HUES48 (cell line): ENCODE results near the gene ITFG1.

ENCODE experiments used
- H3K27ac ChIP-seq: one replicate; pipeline ENCODE4 v1.7.0; 2013; ENCODE audit warnings: low read depth, low read length, inconsistent platforms
- H3K27me3 ChIP-seq: 2 replicates; pipeline ENCODE4 v1.6.1; 2013; ENCODE audit warnings: mild to moderate bottlenecking, low read length; ENCODE audit not compliant: control insufficient read depth, insufficient read depth
- H3K36me3 ChIP-seq: 2 replicates; pipeline ENCODE4 v1.6.1; 2013; ENCODE audit warnings: low read length; ENCODE audit not compliant: control insufficient read depth, insufficient read depth
- H3K4me1 ChIP-seq: 2 replicates; pipeline ENCODE4 v1.6.1; 2013; ENCODE audit warnings: mild to moderate bottlenecking, low read length; ENCODE audit not compliant: control insufficient read depth, insufficient read depth
- H3K4me3 ChIP-seq: 2 replicates; pipeline ENCODE4 v1.5.1; 2013; ENCODE audit warnings: mild to moderate bottlenecking, low read depth, low read length
- H3K9ac ChIP-seq: 2 replicates; pipeline ENCODE4 v1.6.1; 2013; ENCODE audit warnings: mild to moderate bottlenecking, low read depth, low read length, moderate library complexity
- H3K9me3 ChIP-seq: 2 replicates; pipeline ENCODE4 v1.6.1; 2013; ENCODE audit warnings: low read length; ENCODE audit not compliant: control insufficient read depth, insufficient read depth

ITFG1 gene

DNA sequence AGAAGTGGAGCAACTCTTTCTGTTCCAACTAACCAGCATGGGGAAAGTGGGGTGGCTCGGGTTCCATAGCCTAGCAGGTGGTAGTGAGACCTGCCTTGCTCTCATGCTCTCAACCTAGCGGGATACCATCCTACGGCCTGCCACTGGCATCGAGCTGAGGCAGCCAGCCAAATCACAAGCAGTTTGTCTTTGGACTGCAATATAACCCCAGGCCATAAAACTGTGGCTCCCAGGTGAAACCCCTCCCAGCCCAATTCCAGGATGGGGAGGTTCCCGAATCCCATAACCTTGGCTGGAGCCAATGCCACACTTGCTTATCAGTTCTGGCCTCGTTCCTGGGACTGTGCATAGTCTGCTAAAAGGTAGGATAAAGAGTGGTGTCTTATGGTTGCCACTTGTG, 161.3 kb downstream of the ITFG1 start:
- Histone ChIP-seq H3K27ac (no peak overlapping the region), H3K4me1 (no peaks in the 10 kb centered on the region), H3K9ac (no peak overlapping the region), H3K9me3 (no peaks in the 10 kb centered on the region), H3K4me3 (no peak overlapping the region), H3K27me3 (no peaks in the 10 kb centered on the region), H3K36me3 (no peaks in the 10 kb centered on the region)

DNA sequence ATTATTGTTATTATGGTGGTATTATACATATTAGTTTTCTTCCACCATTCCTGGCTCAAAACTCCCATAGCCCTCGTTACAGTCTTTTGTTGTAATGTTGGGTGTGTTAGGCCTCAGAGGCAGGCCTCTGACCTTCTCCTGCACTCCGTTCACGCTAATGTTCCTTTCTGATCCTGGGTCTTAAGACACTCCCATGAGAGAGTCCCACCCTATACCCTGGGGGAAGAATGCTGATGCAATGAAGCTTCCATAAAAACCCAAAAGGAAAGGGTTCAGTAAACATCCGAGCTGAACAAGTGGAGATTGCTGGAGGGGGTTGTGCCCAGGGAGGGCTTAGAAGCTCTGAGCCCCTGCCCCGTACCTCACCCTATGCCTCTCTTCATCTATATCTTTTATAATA, 175.9 kb downstream of the ITFG1 start:
- no peak overlapping the region for H3K27ac ChIP-seq
- H3K36me3 ChIP-seq = no peaks in the 10 kb centered on the region
- H3K4me3 ChIP-seq = no peak overlapping the region
- H3K9ac ChIP-seq = no peak overlapping the region
- H3K27me3 ChIP-seq = no peaks in the 10 kb centered on the region
- no peaks in the 10 kb centered on the region for H3K4me1 ChIP-seq
- peaks cover 6% of the 10 kb centered on the region; the same call in 1 of the 2 replicates for H3K9me3 ChIP-seq

DNA sequence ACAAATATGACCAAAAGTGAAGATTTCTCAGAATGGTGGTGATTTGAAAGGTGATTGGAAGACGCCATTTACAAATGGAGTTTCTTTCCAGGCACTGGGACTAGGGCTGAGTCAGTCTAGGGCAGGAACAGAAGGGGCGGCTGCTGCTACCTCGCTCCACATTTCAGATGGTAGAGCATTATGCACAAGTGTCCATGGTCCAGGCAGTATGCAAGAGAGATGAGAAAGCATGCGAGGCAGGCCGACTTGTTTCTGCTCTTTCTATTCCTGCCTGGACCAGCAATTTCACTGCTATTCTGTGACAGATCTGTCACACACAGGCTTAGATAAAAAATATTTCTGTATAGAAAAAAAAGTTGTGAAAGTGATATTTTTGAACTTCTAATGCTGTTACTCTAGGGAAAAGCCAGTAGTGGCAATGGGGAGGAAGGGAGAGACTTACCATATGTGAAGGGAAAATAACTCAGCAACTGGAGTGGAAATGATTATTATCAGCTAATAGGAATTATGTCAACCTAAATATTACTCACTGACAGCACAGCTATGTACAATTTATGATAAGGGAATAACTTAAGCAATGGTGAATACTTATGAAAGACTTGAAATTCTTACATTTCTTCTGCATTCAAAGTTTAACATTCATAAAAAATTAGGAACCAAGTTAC, 182.4 kb downstream of the ITFG1 start:
- Histone ChIP-seq H3K9ac (no peak overlapping the region), H3K36me3 (no peaks in the 10 kb centered on the region), H3K4me1 (no peaks in the 10 kb centered on the region), H3K9me3 (peaks cover 1% of the 10 kb centered on the region; the same call in 1 of the 2 replicates), H3K4me3 (no peak overlapping the region), H3K27ac (no peak overlapping the region), H3K27me3 (no peaks in the 10 kb centered on the region)

DNA sequence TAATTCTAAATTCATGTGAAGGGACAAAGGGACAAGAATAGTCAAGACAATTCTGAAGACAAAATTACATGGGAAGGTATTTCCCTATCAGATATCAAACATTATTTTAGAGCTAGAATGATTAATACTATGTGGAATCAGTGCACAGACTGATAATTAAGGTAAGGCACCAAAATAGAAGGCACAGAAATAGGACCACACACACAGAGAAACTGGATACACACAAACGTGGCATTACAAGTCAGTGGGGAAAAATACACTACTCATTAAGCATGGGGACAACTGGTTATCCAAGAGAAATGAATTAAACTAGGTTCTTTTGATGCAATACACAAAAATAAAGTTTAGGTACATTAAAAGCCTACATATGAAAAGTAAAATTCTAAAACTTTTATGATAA, 184.3 kb downstream of the ITFG1 start:
- Histone ChIP-seq H3K9ac (no peak overlapping the region), H3K4me1 (no peaks in the 10 kb centered on the region), H3K36me3 (no peaks in the 10 kb centered on the region), H3K4me3 (no peak overlapping the region), H3K27me3 (no peaks in the 10 kb centered on the region), H3K27ac (no peak overlapping the region), H3K9me3 (no peaks in the 10 kb centered on the region)

DNA sequence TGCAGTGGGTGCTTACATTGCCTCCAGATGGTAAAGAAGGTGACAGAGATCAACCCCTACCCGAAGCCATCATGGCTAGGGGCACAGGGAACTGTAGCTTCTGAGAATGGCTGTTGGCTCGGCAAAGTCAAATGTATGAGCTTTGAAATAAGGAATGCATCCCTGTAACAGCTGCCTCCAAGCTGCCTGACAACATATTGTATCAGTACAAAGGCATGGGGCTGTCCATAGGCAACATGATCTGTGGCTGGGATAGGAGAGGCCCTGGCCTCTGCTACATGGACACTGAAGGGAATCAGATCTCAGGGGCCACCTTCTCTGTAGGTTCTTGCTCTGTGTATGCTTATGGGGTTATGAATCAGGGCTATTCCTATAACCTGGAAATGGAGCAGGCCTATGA, 197.9 kb downstream of the ITFG1 start:
- no peaks in the 10 kb centered on the region for H3K9me3 ChIP-seq

DNA sequence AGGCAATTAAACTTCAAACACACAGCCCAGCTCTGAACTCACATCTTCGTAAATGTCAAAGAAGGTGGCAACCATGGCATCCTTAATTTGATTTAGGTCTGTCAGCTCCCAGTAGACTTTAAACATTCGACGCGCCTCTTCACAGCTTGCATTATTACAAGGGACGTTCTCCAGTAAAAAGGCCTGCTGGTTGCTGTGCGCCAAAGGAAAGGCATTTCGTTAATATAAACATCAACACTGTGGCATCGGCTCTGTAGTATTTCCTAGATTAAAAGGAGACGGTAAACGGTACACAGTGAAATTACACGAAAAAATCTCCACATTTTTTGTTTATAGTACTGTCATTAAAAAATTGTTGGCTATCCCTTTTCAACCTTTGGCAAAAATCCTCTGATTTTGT, 200.4 kb downstream of the ITFG1 start:
- Histone ChIP-seq H3K36me3 (peaks cover 13% of the 10 kb centered on the region), H3K9me3 (no peaks in the 10 kb centered on the region), H3K27me3 (no peaks in the 10 kb centered on the region), H3K27ac (no peak overlapping the region), H3K4me3 (no peak overlapping the region), H3K9ac (no peak overlapping the region), H3K4me1 (no peaks in the 10 kb centered on the region)

More for the DNA sequence above, 197.9 kb downstream of the ITFG1 start:
- H3K4me3 ChIP-seq = no peak overlapping the region
- no peaks in the 10 kb centered on the region for H3K27me3 ChIP-seq
- H3K27ac ChIP-seq = no peak overlapping the region
- no peak overlapping the region for H3K9ac ChIP-seq
- H3K4me1 ChIP-seq = no peaks in the 10 kb centered on the region
- peaks cover 5% of the 10 kb centered on the region; the same call in 1 of the 2 replicates for H3K36me3 ChIP-seq

DNA sequence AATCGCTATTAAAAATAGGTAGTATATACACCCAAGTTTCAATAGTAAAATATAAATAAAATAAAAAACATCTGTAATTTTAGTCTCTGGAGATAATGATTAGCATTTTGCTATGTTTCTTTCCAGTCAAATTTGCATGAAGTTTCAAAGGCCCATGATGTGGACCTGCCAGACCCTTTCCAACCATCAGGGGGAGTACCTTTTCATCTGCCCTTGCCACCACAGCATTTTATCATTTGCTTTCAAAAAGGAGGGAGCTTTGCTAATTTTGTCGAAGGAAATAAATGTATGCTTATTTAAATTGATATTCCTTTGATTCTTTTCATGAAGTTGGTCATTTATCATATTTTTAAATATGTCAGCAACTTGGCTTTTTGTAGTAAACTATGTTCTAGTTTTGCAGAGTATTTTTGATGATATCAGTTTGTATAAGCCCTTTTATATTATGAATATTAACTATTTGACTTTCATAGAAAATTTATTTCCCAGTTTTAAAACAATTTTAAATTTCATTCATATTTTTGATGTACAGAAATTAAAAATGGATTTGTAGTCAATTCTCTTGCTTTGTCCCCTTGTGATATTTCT, 201.9 kb downstream of the ITFG1 start:
- no peaks in the 10 kb centered on the region for H3K27me3 ChIP-seq
- H3K27ac ChIP-seq = no peak overlapping the region
- no peaks in the 10 kb centered on the region for H3K4me1 ChIP-seq
- H3K9me3 ChIP-seq = no peaks in the 10 kb centered on the region
- no peak overlapping the region for H3K9ac ChIP-seq
- H3K36me3 ChIP-seq = peaks cover 13% of the 10 kb centered on the region
- H3K4me3 ChIP-seq = no peak overlapping the region

DNA sequence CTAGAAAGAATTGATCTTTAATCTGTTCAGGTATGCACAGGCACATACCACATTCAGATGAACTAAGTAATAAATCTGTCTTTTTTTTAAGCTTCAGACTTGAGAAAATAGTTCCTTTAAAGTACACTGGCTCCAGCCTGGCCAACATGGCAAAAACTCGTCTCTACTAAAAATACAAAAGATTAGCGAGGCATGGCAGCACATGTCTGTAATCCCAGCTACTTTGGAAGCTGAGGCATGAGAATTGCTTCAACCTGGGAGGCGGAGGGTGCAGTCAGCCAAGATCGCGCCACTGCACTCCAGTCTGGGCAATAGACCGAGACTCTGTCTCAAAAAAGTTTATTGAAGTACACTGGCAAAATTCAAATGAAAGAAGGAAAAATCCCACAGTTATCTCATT, 206.1 kb downstream of the ITFG1 start:
- H3K4me3 ChIP-seq = no peak overlapping the region
- H3K36me3 ChIP-seq = peaks cover 13% of the 10 kb centered on the region
- H3K9me3 ChIP-seq = no peaks in the 10 kb centered on the region
- H3K9ac ChIP-seq = no peak overlapping the region
- H3K4me1 ChIP-seq = no peaks in the 10 kb centered on the region
- no peak overlapping the region for H3K27ac ChIP-seq
- no peaks in the 10 kb centered on the region for H3K27me3 ChIP-seq

DNA sequence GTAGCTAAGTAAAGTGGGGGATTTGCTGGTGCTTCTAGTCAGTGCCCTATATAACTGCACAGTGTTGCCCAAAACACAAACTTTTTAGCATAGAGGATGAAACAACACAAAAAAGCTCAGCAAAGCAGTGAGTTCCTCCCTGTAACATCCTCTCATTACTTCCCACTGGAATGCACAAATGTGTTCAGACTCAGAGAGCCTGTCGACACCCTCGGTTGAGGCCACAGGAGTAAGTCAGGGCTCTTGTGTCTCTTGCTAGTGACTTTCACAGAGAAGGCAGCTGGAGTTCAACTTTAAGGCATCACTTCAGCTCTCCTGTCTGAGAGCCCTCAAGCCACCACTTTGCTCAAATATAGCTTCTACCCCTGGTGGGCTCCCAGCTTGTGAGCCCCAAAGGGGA, 209.9 kb downstream of the ITFG1 start:
- Histone ChIP-seq H3K9me3 (no peaks in the 10 kb centered on the region), H3K9ac (no peak overlapping the region), H3K27me3 (no peaks in the 10 kb centered on the region), H3K4me3 (no peak overlapping the region), H3K27ac (no peak overlapping the region), H3K36me3 (no peaks in the 10 kb centered on the region), H3K4me1 (no peaks in the 10 kb centered on the region)

DNA sequence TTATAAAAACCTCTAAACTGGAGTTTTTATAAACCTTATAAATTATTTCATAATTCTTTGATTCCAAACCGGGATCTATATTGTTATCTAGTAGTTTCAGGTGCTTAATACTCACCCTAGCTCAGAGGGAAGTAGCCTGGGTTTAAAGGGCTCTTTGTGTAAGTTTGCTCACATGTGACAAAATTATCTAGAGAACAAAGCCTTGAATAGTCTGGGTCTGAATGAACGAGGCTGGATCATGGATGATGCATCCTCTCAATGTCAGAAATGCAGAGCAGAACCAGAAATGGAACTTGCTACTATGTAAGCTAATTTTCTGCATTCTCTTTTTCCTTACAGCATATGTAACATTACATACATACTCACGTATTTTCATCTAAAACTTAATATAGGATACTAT, 213.2 kb downstream of the ITFG1 start:
- H3K27ac ChIP-seq = no peak overlapping the region

DNA sequence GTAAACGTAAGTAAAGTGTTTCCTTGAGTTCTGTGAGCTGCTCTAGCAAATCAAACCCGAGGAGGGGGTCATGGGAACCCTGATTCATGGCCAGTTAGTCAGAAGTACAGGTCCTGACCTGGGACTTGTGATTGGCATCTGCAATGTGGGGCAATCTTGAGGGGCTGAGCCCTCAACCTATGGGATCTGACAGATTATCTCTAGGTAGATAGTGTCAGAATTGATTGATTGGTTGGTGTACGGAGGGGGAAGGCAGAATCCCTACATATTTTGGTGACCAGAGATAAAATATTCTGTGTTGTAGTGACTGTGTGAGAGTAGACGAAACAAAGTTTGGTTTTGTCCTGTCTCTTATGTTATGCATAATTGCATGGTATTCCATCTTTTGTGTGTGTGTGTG, 216.7 kb downstream of the ITFG1 start:
- H3K36me3 ChIP-seq = no peaks in the 10 kb centered on the region
- H3K9me3 ChIP-seq = no peaks in the 10 kb centered on the region
- no peaks in the 10 kb centered on the region for H3K4me1 ChIP-seq
- no peak overlapping the region for H3K9ac ChIP-seq
- H3K4me3 ChIP-seq = no peak overlapping the region
- H3K27me3 ChIP-seq = no peaks in the 10 kb centered on the region
- no peak overlapping the region for H3K27ac ChIP-seq

More for the DNA sequence above, 213.2 kb downstream of the ITFG1 start:
- Histone ChIP-seq H3K9me3 (no peaks in the 10 kb centered on the region), H3K27me3 (no peaks in the 10 kb centered on the region), H3K36me3 (no peaks in the 10 kb centered on the region), H3K4me3 (no peak overlapping the region), H3K4me1 (no peaks in the 10 kb centered on the region), H3K9ac (no peak overlapping the region)
